NCI-H774 (cell line): ENCODE measurements around the gene SPOCK1.
"Not testable (repeated sequence)": the region's sequence is repeated elsewhere in the genome, so short reads cannot be mapped to it uniquely, and the experiment has no call there.

Experiments
- DNase-seq: peaks from one replicate; lab custom pipeline; 2025; lab: John Stamatoyannopoulos, UW

SPOCK1 gene

DNA sequence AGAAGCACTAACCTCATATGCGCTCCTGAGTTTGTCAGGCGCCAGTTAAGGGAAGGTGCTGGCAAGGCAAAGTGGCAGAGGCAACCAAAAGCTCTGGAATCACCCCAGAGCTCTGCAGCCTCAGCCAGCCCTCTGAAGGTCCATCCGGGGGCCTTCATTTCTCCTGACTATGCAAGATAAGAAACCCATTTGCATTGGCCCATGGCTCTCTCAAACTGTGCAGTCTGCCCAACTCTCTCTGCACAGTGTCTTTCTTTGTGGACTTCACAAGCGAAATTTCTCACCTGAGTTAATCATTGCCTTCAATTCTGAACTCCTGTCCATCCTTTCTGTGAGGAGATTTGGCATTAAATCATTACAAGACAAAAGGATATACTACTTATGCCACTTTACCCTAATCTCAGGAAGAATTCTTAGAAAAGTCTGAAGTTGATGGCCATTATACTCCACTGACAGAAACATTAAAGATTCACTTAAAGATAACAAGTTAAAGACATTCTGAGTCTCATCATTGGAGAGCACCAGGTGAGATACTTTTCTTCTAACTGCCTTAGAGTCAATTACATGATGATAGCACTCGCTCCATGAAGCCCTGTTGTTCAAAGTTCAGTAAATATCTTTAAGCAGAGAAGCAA, 235.6 kb downstream of the SPOCK1 start:
- no peak for DNase-seq

GRCh38 chr5:137262818-137263217, 236.3 kb downstream of the SPOCK1 start:
- DNase-seq, result no peak

- DNase-seq, result no peak
These were observed 238.1 kb downstream of the SPOCK1 start for GRCh38 chr5:137260820-137261695.

DNA sequence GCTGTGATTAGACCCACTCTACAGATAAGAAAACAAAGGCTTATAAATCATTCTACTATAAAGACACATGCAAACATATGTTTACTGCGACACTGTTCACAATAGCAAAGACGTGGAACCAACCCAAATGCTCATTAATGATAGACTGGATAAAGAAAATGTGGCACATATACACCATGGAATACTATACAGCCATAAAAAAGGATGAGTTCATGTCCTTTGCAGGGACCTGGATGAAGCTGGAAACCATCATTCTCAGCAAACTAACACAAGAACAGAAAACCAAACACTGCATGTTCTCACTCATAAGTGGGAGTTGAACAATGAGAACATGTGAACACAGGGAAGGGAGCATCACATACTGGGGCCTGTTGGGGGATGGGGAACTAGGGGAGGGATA, 240.0 kb downstream of the SPOCK1 start:
- not testable (repeated sequence) for DNase-seq

DNA sequence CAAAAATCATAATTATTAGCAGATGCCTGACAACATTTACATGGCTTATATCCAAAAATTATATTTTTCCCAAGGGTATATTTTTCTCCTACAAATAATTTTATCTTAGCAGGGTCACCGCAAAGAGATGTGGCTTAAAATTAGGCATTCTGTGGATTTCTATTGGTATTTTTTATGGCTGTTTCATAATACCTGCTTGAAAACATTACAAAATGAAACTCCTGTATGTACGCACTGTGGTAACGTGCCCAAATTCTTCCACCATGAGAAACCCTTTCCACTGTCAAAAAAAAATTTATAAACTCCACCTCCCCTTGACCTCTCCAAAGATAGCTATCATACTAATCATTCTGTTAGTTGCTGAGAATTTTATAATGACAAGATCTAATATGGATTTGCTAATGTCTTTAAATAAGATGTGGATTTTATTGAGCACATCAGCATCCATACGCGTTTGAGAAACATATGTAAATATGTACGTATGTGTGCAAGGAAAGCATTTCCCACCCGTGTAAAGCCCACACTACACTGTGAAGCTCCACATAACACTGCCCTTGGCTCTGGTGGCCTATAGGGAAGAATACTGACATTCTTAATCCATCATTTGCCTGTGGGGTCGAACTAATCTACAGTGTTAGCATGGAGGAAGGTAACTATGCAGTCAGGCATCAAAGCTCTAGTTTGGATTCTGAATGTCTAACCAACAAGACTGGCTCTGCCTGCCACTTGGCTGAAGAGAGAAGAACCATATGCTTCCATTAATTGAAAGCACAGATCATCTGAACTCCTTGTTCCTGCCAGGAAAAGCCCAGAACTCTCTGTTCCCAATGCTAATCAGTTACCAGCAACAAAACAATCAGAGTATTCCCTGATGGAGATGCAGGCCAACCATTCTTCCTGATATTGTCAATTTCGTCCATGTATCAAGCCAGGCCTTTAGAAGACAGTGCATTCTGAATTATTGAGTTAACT, 244.7 kb downstream of the SPOCK1 start:
- DNase-seq, result no peak

- DNase-seq, result no peak
These were observed 246.6 kb downstream of the SPOCK1 start for GRCh38 chr5:137252512-137252911.

DNA sequence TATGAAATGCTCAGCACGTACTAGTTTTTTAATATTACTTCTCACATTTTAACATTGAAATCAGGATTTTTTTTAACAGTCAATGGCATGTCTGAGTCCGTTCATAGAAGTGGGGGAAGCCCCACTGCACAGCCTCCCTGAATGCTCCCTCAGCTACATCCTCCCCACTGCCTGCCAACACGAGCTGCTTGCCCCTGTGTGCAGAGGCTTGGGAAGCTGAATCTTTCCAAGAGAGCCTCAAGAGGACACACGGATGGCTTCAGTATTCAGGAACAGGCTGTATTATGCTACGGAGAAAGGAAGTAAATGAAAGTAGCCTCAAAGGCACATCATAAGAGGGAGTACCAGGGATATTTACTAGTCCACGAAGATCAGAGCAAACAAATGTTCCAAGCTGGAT, 248.7 kb downstream of the SPOCK1 start:
- no peak for DNase-seq

DNA sequence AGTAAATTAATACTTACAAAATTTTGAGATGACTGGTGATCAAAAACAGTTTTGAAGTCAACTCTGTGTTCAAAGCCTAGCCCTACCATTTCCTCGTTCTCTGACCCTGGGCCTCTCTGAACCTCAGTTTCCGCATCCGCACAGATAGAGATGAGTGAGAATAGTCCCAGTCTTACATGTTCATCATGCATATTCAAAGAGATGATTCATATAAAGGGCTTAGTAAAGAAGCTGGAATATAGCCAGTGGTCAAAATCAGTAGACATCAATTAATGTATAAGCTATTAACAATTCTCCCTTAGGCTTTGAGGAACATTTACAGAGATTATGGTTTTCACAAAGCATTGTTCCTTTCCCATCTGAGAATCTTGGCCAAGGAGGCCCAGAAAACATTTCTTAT, 250.6 kb downstream of the SPOCK1 start:
- DNase-seq, result no peak

GRCh38 chr5:137245438-137245837, 253.7 kb downstream of the SPOCK1 start:
- DNase-seq, result no peak

DNA sequence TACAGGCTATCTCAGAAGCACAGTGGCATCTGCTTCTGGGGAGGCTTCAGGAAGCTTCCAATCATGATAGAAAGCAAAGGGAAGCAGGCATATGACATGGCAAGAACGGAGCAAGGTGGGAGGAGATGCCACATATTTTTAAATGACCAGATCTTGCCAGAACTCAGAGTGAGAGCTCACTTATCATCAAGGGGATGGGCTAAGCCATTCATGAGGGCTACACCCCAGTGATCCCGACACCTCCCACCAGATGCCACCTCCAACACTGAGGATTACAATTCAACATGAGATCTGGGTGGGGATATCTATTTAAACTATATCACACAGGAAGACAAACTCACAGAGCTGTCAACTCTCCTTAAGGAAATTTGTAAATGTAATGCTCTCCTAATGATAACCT, 258.8 kb downstream of the SPOCK1 start:
- DNase-seq, result no peak

GRCh38 chr5:137236849-137237507, 262.1 kb downstream of the SPOCK1 start:
- no peak for DNase-seq

GRCh38 chr5:137236252-137236651, 262.9 kb downstream of the SPOCK1 start:
- DNase-seq, result no peak

DNA sequence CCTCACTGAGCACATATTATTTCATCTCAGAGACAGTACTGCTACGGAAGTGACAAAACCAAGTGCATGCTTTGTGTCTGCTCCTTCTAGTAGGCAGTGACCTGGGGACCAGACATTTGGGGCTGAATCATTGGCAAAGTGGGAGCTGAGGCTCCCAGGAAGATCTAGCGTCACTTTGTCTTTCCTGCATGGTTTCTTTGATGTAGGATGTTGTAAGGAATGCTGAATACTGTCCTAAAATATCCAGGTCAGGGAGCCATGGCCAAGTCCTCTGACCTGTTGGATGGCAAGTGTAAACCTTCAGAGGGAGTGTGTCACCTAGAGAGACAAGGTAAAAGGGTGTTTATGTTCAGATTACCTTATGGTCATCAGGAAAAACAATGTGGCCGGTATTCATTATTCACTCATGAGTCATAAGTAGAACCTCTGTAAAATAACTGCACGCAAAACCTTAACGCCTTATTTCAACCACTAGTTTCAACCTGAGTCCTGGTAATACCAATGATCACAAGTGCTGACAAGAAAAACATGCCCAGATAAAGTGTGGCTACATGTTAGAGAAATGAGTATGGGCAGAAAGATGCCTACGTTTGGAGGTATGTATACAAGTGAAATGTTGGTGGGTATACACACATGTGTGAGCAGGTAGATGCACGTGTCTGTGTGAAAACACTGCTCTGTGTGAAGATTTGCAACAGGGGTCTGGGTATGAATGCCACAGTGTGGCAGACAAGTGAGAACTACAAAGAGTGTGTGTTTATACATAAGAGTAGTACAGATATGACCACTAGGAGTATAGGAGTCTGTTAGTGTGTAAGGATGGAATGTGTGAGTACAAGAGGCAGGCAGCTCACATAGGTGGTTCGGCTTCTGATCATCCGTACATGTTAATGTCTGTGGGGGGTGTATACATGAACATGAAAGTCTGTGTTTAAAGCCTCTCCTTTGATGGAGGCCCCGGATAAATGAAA, 263.9 kb downstream of the SPOCK1 start:
- no peak for DNase-seq

DNA sequence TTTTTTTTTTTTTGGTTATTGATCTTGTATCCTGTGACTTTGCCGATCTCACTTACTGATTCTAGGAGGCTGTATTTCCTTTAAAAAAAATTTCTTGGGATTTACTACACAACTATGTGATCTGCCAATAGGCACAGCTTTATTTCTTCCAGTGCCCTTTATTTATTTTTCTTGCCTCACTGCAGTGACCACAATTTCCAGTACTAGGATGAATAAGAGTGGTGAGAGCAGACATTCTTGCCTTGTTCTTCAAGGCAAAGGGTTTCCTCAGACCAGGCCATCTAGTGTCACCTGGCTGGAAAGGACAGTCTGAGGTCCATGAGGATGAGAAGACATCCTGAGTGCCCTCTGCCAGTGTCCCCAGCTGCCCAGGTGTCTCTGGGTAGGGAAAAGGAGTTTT, 265.4 kb downstream of the SPOCK1 start:
- no peak for DNase-seq

DNA sequence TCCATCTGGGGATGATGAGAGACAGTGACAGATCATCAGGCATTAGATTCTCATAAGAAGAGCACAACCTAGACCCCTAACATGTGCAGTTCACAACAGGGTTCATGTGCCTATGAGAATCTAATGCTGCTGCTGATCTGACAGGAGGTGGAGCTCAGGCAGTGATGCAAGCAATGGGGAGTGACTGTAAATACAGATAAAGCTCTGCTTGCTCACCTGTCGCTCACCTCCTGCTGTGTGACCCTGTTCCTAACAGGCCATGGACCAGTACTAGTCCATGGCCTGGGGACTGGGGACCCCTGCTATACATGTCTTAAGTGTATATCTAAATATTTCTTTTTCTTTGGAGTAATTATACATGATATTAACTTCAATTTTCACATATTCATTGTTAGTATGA, 265.8 kb downstream of the SPOCK1 start:
- not testable (repeated sequence) for DNase-seq

DNA sequence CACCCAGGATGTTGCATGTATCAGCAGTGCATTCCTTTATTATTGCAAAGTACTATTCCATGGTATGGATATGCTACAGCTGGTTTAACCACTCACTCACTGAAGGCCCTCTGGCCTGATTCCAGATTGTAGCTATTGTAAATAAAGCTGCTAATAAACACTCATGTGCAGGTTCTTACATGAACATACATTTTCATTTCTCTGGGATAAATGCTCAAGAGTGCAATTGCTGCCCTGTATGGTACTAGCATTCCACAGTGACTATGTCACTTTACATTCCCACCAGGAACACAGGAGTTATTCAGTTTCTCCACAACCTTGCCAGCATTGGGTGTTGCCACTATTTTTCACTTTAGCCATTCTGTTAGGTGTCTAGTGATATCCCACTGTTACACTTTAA, 267.6 kb downstream of the SPOCK1 start:
- DNase-seq, result no peak

- DNase-seq, result no peak
These were observed 270.3 kb downstream of the SPOCK1 start for GRCh38 chr5:137228816-137229215.

DNA sequence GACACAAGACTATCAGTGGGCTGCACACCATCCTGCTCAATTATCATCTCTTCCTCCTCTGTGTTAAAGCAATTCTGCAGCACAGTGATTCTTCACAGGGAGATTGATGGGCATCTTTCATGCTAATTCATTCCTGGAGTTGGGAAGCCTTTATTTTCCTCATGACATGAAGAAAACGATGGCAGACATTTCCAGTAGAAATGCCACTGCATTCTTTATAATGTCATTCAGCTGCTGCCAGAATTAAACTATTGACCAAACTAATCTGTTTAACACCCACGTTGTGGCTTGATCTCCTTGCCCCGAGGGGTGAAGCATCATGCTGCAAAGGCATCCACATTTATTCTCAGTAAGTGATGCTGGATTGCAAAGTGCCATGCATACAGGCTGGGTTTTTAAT, 273.0 kb downstream of the SPOCK1 start:
- no peak for DNase-seq

DNA sequence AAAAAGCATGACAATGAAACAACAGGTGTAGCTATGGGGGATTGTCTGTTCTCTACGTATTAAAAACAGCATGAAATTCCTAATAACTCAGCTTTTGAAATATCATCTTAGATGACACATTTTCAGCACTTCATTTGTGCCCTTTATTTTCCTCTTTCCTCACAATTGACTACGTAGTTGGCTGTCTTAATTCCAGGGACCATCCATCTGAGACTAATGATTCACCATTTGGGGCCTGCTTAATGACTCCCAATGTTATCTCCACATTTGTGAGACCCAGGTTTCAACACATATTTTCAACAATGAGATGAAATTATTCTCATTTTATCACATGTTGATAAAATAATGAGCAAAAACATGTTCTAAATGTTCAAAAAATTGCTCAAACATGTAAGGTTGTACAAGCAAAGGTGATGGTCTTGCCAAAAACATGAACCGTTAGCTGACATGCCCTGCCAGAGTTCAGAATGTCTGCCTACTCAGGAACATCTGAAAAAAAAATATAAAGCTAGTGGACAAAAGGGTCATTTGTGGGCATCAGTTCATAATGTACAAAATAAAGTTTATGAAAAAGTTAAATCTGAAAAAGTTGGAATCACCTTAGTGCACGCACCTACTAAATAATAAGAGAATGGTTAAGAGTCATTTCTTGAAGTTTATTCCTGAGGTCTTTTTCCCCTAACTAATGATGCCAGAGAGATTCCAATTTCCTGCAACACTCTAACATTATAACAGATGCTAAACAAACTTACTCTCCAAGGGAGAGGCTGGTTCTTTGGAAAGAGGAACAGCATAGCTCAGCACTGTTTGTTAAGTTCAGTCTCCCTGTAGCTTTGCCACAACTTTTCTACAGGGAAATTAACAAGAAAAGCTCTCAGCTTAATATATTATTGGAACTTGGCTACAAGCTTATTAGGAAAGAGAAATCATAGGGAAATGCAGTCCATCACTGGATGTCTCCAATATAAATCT, 275.5 kb downstream of the SPOCK1 start:
- no peak for DNase-seq
